RWPE1 (cell line): Measurements from ENCODE around the gene MRGPRG.

Experiments
- CTCF ChIA-PET: fragments of 350-600 bp; sonication (Branson Sonifier 250); formaldehyde crosslinking; extraction: SDS; loops from one replicate; lab custom pipeline; 2021; lab: Yijun Ruan, JAX
- POLR2A ChIA-PET: fragments of 400-600 bp; formaldehyde crosslinking; extraction: SDS; loops from one replicate; lab custom pipeline; 2020; ENCODE audit warnings: antibody characterized with exemption; ENCODE audit not compliant: low non-redundant PET; lab: Yijun Ruan, JAX
- DNase-seq: peaks from one replicate; pipeline ENCODE4 v3.0.0; 2012; ENCODE audit warnings: low spot score
- H3K27ac ChIP-seq: fragments of 450-650 bp; 2 replicates; pipeline ENCODE4 v1.5.1; 2017
- CTCF ChIP-seq: fragments of 450-650 bp; conservative IDR thresholded peaks from 2 replicates; pipeline ENCODE4 v1.5.1; 2017; ENCODE audit warnings: low read depth, mild to moderate bottlenecking

Gene MRGPRG

DNA sequence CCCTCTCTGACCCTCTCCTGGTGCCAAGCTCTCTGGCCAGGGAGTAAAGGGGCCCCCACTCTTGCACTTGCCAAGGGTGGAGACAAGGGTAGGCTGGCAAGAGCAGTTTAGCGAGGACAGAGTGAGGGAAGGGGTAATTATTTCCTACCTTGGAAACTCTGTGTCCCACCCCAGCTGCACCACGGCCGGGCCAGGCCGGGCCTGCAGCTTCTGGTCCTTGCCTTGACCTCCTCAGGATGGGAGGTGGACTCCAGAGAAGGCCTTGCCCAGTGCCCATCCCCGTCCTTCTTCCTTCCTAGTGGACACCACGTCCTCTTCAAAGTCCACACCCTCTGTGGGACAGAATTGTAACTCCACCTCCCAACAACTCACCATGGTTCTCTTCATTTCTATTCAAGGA lies 35.1 kb downstream of the MRGPRG start:
- DNase-seq: no peak
- ChIA-PET POLR2A (no interaction called here), CTCF (no interaction called here)
- H3K27ac ChIP-seq: no peak overlapping the region
- TF ChIP-seq CTCF: no peak

DNA sequence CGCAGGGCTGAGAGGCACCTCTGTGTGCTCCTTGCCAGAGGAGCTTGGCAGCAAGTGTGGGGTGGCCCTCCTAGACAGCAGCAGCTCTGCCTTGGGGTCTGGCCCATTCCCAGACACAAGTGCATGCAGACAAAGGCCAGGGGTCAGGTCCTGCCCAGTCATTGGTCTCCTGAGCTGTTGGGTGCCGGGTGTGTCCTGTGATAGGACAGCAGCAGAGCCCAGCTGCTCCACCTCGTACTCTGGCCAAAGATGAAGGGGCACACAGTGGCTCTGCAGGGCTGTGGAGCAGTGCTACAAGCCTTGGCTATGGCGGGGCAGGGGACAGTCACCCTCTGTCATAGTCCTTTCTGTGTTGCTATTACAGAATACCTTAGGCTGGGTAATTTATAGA lies 36.2 kb downstream of the MRGPRG start:
- no peak overlapping the region for H3K27ac ChIP-seq
- CTCF ChIA-PET: no interaction called here
- POLR2A ChIA-PET: no interaction called here

DNA sequence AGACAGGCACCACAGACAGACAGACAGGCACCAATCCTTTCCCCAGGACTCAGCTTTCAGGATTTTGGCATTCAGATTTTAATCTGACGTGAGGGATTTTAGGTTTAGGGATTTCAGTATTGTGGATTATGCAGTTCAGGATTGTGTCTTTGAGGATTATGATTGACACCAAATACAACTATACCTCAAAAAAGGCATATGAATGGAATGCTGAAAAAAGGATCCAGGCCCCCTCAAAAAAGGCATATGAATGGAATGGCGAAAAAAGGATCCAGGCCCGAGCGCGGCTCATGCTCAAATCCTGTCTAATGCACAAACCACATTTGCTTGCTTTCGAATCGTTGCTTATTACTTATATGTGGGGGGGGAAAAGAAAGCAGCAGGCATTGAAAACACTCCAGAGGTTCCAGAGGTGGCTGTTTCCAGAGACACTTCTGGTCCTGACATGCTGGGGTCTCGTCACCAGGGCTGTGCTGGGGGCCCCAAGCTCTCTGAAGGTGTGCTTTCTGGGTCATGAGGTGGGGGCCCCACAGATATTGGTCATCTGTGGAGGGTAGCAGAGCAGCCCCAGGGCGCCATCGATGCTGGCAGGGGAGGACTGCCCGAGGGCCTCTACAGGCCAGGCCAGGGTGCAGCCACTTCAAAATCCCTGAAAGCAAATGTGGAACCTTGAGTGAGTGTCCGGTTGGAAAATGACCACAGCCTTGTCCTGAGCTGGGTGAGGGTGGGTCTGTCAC lies 36.7 kb downstream of the MRGPRG start:
- ChIA-PET CTCF (interaction anchor here (0.6 kb wide), 1 partner anchor 740 kb away, joined by 4 read pairs; no protein-coding TSS in a partner anchor), POLR2A (no interaction called here)
- no peak for DNase-seq
- H3K27ac ChIP-seq: no peak overlapping the region
- TF ChIP-seq CTCF: no peak

More for the DNA sequence above, 36.2 kb downstream of the MRGPRG start:
- no peak for TF ChIP-seq CTCF
- no peak for DNase-seq

DNA sequence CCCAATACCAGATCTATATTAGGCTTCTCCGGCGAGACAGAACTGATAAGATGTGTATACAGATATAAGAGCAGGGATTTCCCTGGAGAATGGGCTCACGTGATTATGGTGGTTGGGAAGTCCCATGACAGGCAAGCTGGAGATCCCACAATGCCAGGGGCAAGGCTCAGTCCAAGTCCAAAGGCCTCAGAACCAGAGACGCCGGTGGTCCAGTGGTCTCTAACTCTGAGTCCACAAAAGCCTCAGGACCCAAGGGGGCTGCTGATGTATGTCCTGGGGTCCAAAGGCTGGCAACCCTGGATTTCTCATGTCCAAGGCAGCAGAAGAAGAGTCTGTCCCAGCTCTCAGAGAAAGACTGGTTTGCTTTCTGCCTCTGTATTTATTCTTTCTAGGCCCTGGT lies 37.7 kb downstream of the MRGPRG start:
- DNase-seq: no peak
- no peak overlapping the region for H3K27ac ChIP-seq
- TF ChIP-seq CTCF: no peak
- CTCF ChIA-PET: no interaction called here
- POLR2A ChIA-PET: no interaction called here

- H3K27ac ChIP-seq: no peak overlapping the region
- no peak for DNase-seq
- ChIA-PET CTCF (no interaction called here), POLR2A (no interaction called here)
- no peak for TF ChIP-seq CTCF
Measured at GRCh38 chr11:3178349-3178748, 40.3 kb downstream of the MRGPRG start.

DNA sequence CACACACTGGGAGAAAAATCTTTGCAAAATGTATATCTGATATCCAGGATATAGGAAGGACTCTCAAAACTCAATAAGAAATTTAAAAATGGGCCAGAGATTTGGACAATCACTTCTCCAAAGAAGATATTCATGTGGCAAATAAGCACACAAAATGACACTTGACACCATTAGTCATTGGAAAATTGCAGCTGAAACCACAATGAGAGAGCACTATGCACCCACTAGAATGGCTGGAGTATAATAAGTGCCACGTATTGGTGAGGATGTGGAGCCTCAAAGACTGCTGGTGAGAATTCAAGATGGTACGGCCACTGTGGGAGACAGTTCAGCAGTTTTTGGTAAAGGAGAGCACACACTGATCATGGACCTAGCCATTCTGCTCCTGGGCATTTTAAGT lies 40.7 kb downstream of the MRGPRG start:
- H3K27ac ChIP-seq: no peak overlapping the region
- TF ChIP-seq CTCF: no peak
- DNase-seq: no peak
- CTCF ChIA-PET: no interaction called here
- POLR2A ChIA-PET: no interaction called here
